ENCODE results near the gene STAM2.

Gene STAM2

DNA sequence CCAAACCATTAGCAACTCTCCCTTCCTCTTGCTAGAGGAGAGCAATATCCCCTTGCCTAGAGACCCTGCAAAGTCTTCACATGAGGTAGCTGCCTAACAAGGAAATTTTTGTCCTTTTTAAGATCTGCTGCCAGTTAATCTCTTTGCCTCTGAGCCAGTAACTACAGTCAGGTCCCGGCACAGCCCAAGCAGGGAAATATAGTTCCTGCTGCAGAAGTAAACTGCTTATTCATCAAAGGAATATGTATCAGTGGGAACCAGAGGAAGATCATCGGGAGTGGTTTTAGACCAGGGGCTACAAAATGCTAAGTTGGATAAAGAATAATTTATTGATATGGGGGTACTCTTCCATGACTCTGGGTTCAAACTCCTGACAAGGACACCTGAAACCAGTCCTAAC, 107.3 kb downstream of the STAM2 start:
- TF ChIP-seq YY1 (IDR thresholded peaks at IDR 0.05; ENCODE audit: low read depth) (no peak), REST (IDR thresholded peaks at IDR 0.05; ENCODE audit: low read depth) (no peak), TAF1 (IDR thresholded peaks at IDR 0.05; ENCODE audit: low read depth) (no peak), CREB1 (IDR thresholded peaks at IDR 0.05; ENCODE audit: low read depth) (no peak), EP300 (IDR thresholded peaks at IDR 0.05; ENCODE audit: borderline replicate concordance) (no peak), TEAD4 (IDR thresholded peaks at IDR 0.05) (no peak), CEBPB (IDR thresholded peaks at IDR 0.05) (no peak), NFIC (IDR thresholded peaks at IDR 0.05) (no peak), FOXM1 (IDR thresholded peaks at IDR 0.05; ENCODE audit: borderline replicate concordance, low read depth) (no peak), RAD21 (IDR thresholded peaks at IDR 0.05; ENCODE audit: low read depth) (no peak), ZBTB7A (IDR thresholded peaks at IDR 0.05; ENCODE audit: low read depth) (no peak), EGR1 (IDR thresholded peaks at IDR 0.05) (no peak), TCF12 (IDR thresholded peaks at IDR 0.05; ENCODE audit: low read depth) (no peak)
- TF ChIP-seq, protein P1, sequence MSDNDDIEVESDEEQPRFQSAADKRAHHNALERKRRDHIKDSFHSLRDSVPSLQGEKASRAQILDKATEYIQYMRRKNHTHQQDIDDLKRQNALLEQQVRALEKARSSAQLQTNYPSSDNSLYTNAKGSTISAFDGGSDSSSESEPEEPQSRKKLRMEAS (IDR thresholded peaks at IDR 0.05) = no peak
- TF ChIP-seq, protein P2, sequence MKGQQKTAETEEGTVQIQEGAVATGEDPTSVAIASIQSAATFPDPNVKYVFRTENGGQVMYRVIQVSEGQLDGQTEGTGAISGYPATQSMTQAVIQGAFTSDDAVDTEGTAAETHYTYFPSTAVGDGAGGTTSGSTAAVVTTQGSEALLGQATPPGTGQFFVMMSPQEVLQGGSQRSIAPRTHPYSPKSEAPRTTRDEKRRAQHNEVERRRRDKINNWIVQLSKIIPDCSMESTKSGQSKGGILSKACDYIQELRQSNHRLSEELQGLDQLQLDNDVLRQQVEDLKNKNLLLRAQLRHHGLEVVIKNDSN (IDR thresholded peaks at IDR 0.05) = no peak

GRCh38 chr2:152067823-152068222, 107.7 kb downstream of the STAM2 start:
- TF ChIP-seq RAD21 (IDR thresholded peaks at IDR 0.05; ENCODE audit: low read depth) (no peak), NFIC (IDR thresholded peaks at IDR 0.05) (no peak), FOXM1 (IDR thresholded peaks at IDR 0.05; ENCODE audit: borderline replicate concordance, low read depth) (no peak), CREB1 (IDR thresholded peaks at IDR 0.05; ENCODE audit: low read depth) (no peak), TEAD4 (IDR thresholded peaks at IDR 0.05) (no peak), EP300 (IDR thresholded peaks at IDR 0.05; ENCODE audit: borderline replicate concordance) (no peak)
- TF ChIP-seq, protein P2 (IDR thresholded peaks at IDR 0.05) = no peak
